Fibroblast of gingiva (primary cell): Measurements from ENCODE around the gene PLEK2.
"Not testable (repeated sequence)": the region's sequence is repeated elsewhere in the genome, so short reads cannot be mapped to it uniquely, and the experiment has no call there.

Source experiments
- DNase-seq: peaks from one replicate; pipeline ENCODE4 v3.0.0-alpha.2; 2011; ENCODE audit warnings: low read depth

The PLEK2 gene

GRCh38 chr14:67411820-67412421, at the start of gene PLEK2:
TSS of gene PLEK2 (minus strand) at chr14:67412165. CDS start at chr14:67412059, 106 bp downstream.
- DNase-seq = peak; percentile 19

GRCh38 chr14:67461341-67461985, 49.5 kb upstream of the PLEK2 start:
- peak; percentile 45 for DNase-seq

- DNase-seq = no peak
These were observed 47.4 kb upstream of the PLEK2 start for GRCh38 chr14:67459336-67459735.

GRCh38 chr14:67457782-67458181, 45.8 kb upstream of the PLEK2 start:
- DNase-seq = no peak

GRCh38 chr14:67456732-67457131, 44.8 kb upstream of the PLEK2 start:
- no peak for DNase-seq

GRCh38 chr14:67453575-67454300, 41.8 kb upstream of the PLEK2 start:
- no peak for DNase-seq

- not testable (repeated sequence) for DNase-seq
These were observed 39.7 kb upstream of the PLEK2 start for GRCh38 chr14:67451667-67452066.

- no peak for DNase-seq
These were observed 37.1 kb upstream of the PLEK2 start for GRCh38 chr14:67449096-67449495.

- no peak for DNase-seq
These were observed 35.0 kb upstream of the PLEK2 start for GRCh38 chr14:67447033-67447381.

- no peak for DNase-seq
These were observed 34.5 kb upstream of the PLEK2 start for GRCh38 chr14:67446371-67447032.

GRCh38 chr14:67444395-67444794, 32.4 kb upstream of the PLEK2 start:
- DNase-seq = no peak

- no peak for DNase-seq
These were observed 30.4 kb upstream of the PLEK2 start for GRCh38 chr14:67442139-67442906.

GRCh38 chr14:67441672-67442071, 29.7 kb upstream of the PLEK2 start:
- DNase-seq = no peak

GRCh38 chr14:67441256-67441655, 29.3 kb upstream of the PLEK2 start:
- DNase-seq = no peak

GRCh38 chr14:67440513-67440912, 28.5 kb upstream of the PLEK2 start:
- no peak for DNase-seq

- DNase-seq = no peak
These were observed 27.0 kb upstream of the PLEK2 start for GRCh38 chr14:67438969-67439368.

- DNase-seq = peak; percentile 57
These were observed 24.3 kb upstream of the PLEK2 start for GRCh38 chr14:67436006-67436866.

GRCh38 chr14:67435603-67436002, 23.6 kb upstream of the PLEK2 start:
- no peak for DNase-seq

GRCh38 chr14:67432050-67432564, 20.1 kb upstream of the PLEK2 start:
- DNase-seq = no peak

GRCh38 chr14:67429510-67430205, 17.7 kb upstream of the PLEK2 start:
- DNase-seq = no peak
